ENCODE measurements around the gene RNF223. TPM values are rescaled to one million over a fixed set of nuclear protein-coding genes. Genes with fewer than 3 reads are reported as not detected.

The RNF223 gene
- total RNA-seq, 1 donor from 2014 or later, result 9.0 TPM

GRCh38 chr1:1021920-1022259 lies 52.2 kb downstream of the RNF223 start:
- Histone ChIP-seq H3K36me3 (ENCODE audit: control insufficient read depth, insufficient read depth, low read length) (peaks cover 22% of the 10 kb centered on the region), H3K27me3 (ENCODE audit: control insufficient read depth, insufficient read depth, low read length) (no peaks in the 10 kb centered on the region), H3K4me3 (ENCODE audit: low read depth, low read length) (peak overlapping the region; percentile 70)
- peak; percentile 68 for FAIRE-seq
- peak; percentile 77 for DNase-seq (ENCODE audit: low read depth)
- TF ChIP-seq, protein P1, sequence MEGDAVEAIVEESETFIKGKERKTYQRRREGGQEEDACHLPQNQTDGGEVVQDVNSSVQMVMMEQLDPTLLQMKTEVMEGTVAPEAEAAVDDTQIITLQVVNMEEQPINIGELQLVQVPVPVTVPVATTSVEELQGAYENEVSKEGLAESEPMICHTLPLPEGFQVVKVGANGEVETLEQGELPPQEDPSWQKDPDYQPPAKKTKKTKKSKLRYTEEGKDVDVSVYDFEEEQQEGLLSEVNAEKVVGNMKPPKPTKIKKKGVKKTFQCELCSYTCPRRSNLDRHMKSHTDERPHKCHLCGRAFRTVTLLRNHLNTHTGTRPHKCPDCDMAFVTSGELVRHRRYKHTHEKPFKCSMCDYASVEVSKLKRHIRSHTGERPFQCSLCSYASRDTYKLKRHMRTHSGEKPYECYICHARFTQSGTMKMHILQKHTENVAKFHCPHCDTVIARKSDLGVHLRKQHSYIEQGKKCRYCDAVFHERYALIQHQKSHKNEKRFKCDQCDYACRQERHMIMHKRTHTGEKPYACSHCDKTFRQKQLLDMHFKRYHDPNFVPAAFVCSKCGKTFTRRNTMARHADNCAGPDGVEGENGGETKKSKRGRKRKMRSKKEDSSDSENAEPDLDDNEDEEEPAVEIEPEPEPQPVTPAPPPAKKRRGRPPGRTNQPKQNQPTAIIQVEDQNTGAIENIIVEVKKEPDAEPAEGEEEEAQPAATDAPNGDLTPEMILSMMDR (IDR thresholded peaks at IDR 0.05; ENCODE audit: insufficient read depth, low read length, severe bottlenecking), result no peak

GRCh38 chr1:1021010-1021919 lies 52.8 kb downstream of the RNF223 start:
- Histone ChIP-seq H3K36me3 (ENCODE audit: control insufficient read depth, insufficient read depth, low read length) (peaks cover 18% of the 10 kb centered on the region), H3K4me3 (ENCODE audit: low read depth, low read length) (peak overlapping the region; percentile 70), H3K27me3 (ENCODE audit: control insufficient read depth, insufficient read depth, low read length) (no peaks in the 10 kb centered on the region)
- no peak for FAIRE-seq
- DNase-seq (ENCODE audit: low read depth), result peak; percentile 58
- TF ChIP-seq, protein P1 (IDR thresholded peaks at IDR 0.05; ENCODE audit: insufficient read depth, low read length, severe bottlenecking), result no peak

Other genes with a start within 250 kb of the RNF223 start
- 0.51 and 0.53 TPM in 2 replicates for gene SAMD11, start 150.4 kb downstream of the RNF223 start, total RNA-seq
- gene NOC2L, start 115.0 kb downstream of the RNF223 start, total RNA-seq, result 116 and 128 TPM in 2 replicates
- 4.5 and 6.8 TPM in 2 replicates for gene KLHL17, start 113.7 kb downstream of the RNF223 start, total RNA-seq
- gene PLEKHN1, start 107.8 kb downstream of the RNF223 start, total RNA-seq, result 1.6 and 5.4 TPM in 2 replicates
- under 0.01 TPM in 1 of 2 replicates, not detected in the other for gene PERM1, start 92.2 kb downstream of the RNF223 start, total RNA-seq
- gene HES4, start 74.2 kb downstream of the RNF223 start, total RNA-seq, result 42.6 and 83.5 TPM in 2 replicates
- 18.2 and 25.7 TPM in 2 replicates for gene ISG15, start 60.8 kb downstream of the RNF223 start, total RNA-seq
- gene AGRN, start 54.2 kb downstream of the RNF223 start, total RNA-seq, result 117 and 132 TPM in 2 replicates
- gene C1orf159, start 41.8 kb upstream of the RNF223 start, total RNA-seq, result 5.9 and 8.2 TPM in 2 replicates
- not detected in 2 replicates for gene TTLL10, start 99.6 kb upstream of the RNF223 start, total RNA-seq
- 1.7 TPM in 1 of 2 replicates, not detected in the other for gene TNFRSF18, start 132.3 kb upstream of the RNF223 start, total RNA-seq
- gene TNFRSF4, start 139.8 kb upstream of the RNF223 start, total RNA-seq, result 0.13 TPM in 1 of 2 replicates, not detected in the other
- 68.2 and 81.3 TPM in 2 replicates for gene SDF4, start 157.7 kb upstream of the RNF223 start, total RNA-seq
- 19.1 and 24.5 TPM in 2 replicates for gene B3GALT6, start 157.9 kb upstream of the RNF223 start, total RNA-seq
- 1.3 and 2.7 TPM in 2 replicates for gene C1QTNF12, start 172.4 kb upstream of the RNF223 start, total RNA-seq
- gene UBE2J2, start 199.5 kb upstream of the RNF223 start, total RNA-seq, result 41.3 and 41.5 TPM in 2 replicates
- 0.26 and 0.51 TPM in 2 replicates for gene SCNN1D, start 206.1 kb upstream of the RNF223 start, total RNA-seq
- gene ACAP3, start 233.6 kb upstream of the RNF223 start, total RNA-seq, result 34.0 and 36.4 TPM in 2 replicates
- 15.6 and 20.8 TPM in 2 replicates for gene PUSL1, start 234.3 kb upstream of the RNF223 start, total RNA-seq

Data from bronchial epithelial cell (primary cell).